Measurements from ENCODE around the gene CHEK2. TPM values are rescaled to one million over a fixed set of nuclear protein-coding genes. Genes with fewer than 3 reads are reported as not detected.

The CHEK2 gene
- total and polyA plus RNA-seq, 2 experiments from 2014 or later, result 86.0 to 121 TPM

GRCh38 chr22:28710107-28710506 lies 31.5 kb downstream of the CHEK2 start:
- Mint-ChIP-seq H3K27ac (no peak overlapping the region), H3K9me3 (no peaks in the 10 kb centered on the region; the same call in 2 of the 3 replicates), H3K36me3 (ENCODE audit: low read depth) (peaks cover 72% of the 10 kb centered on the region), H3K4me3 (no peak overlapping the region), H3K4me1 (no peaks in the 10 kb centered on the region), H3K27me3 (ENCODE audit: insufficient read depth, low read depth, poor library complexity) (peaks cover 2% of the 10 kb centered on the region)
- no peaks in the 10 kb centered on the region for H3K27me3 ChIP-seq (ENCODE audit: insufficient read depth)
- no peaks in the 10 kb centered on the region for H3F3A ChIP-seq (replicated peaks; ENCODE audit: low read depth)
- no peaks in the 10 kb centered on the region for H3K9me2 ChIP-seq (ENCODE audit: insufficient read depth)
- peaks cover 30% of the 10 kb centered on the region for H3K36me3 ChIP-seq (ENCODE audit: insufficient read depth)
- no peak overlapping the region for H3K4me3 ChIP-seq
- no peak overlapping the region for H2AFZ ChIP-seq
- no peak for DNase-seq (ENCODE audit: low spot score)
- no peak overlapping the region for H3K4me2 ChIP-seq
- TF ChIP-seq POLR2AphosphoS5 (IDR thresholded peaks at IDR 0.05; ENCODE audit: low read depth) (no peak), CTCF (conservative IDR thresholded peaks at IDR 0.05; ENCODE audit: low read depth in 2 of 2) (no peak), EZH2phosphoT487 (IDR thresholded peaks at IDR 0.05; ENCODE audit: unreplicated experiment) (no peak), ZNF462 (CRISPR knock-in tag; IDR thresholded peaks at IDR 0.05) (no peak), CREB1 (CRISPR knock-in tag; IDR thresholded peaks at IDR 0.05; ENCODE audit: low read depth) (no peak), ZNF114 (CRISPR knock-in tag; IDR thresholded peaks at IDR 0.05) (no peak), ETS1 (IDR thresholded peaks at IDR 0.05) (no peak), JUNB (IDR thresholded peaks at IDR 0.05; ENCODE audit: unreplicated experiment) (no peak), ZNF331 (CRISPR knock-in tag; IDR thresholded peaks at IDR 0.05; ENCODE audit: low read depth) (no peak), NANOG (IDR thresholded peaks at IDR 0.05; ENCODE audit: borderline replicate concordance) (no peak), STAT1 (IDR thresholded peaks at IDR 0.05; ENCODE audit: unreplicated experiment) (no peak), EZH2 (IDR thresholded peaks at IDR 0.05; ENCODE audit: low read depth, unreplicated experiment) (no peak), REST (IDR thresholded peaks at IDR 0.05; ENCODE audit: unreplicated experiment) (no peak)
- H3K79me2 ChIP-seq (replicated peaks; ENCODE audit: insufficient read depth), result no peaks in the 10 kb centered on the region
- ATAC-seq, result no peak
- no peak overlapping the region for H3K27ac ChIP-seq (ENCODE audit: low read depth)
- H4K20me1 ChIP-seq (replicated peaks; ENCODE audit: insufficient read depth), result peaks cover 3% of the 10 kb centered on the region; the same call in 1 of the 2 replicates
- no peaks in the 10 kb centered on the region for H3K4me1 ChIP-seq (ENCODE audit: insufficient read depth)
